K562 (cell line): Measurements from ENCODE around the gene HSF2BP. TPM values are rescaled to one million over a fixed set of nuclear protein-coding genes. Genes with fewer than 3 reads are reported as not detected.
A peak's percentile ranks its signal among the peaks of the same experiment; 100 is the strongest.

Experiments
- ATAC-seq: fragments of 200-7000 bp; cut with Tn5 transposase; 3 replicates; pipeline ENCODE4 v1.9.1; 2020; ENCODE audit warnings: moderate library complexity
- BruUV-seq: library from RNA; stranded (reverse); fragments of 400-500 nt; replicated peaks from 2 replicates; lab custom pipeline; 2021; lab: Mats Ljungman, UMichigan
- CTCF ChIA-PET: fragments of 300-600 bp; formaldehyde crosslinking; extraction: SDS; loops from one replicate; lab custom pipeline; 2021; ENCODE audit warnings: low intra/inter-chr PET ratio; lab: Yijun Ruan, JAX
- POLR2A ChIA-PET: fragments of 300-600, 350-650 bp; sonication (Branson Sonifier 250); formaldehyde crosslinking; extraction: SDS; loops from one replicate; lab custom pipeline; 2021; ENCODE audit warnings: antibody characterized with exemption, inconsistent platforms; lab: Yijun Ruan, JAX
- DNase-seq, 4 experiments: peaks; one replicate each; pipeline versions ENCODE4 v3.0.0 to v3.0.0-alpha.2; 2011 to 2018; ENCODE audit warnings: low spot score in 3 of 4, mixed read lengths in 3 of 4; ENCODE audit errors: extremely low read depth in 1 of 4
- FAIRE-seq: peaks from 2 replicates; lab custom pipeline; 2011; peaks lifted over from hg19 to GRCh38; lab: Jason Lieb, UNC
- H2AFZ ChIP-seq: 2 replicates; pipeline ENCODE4 v1.6.0; 2011; ENCODE audit warnings: low read depth, low read length, control low read depth, inconsistent platforms
- H3K27ac ChIP-seq: fragments of 200-600 bp; 3 replicates; pipeline ENCODE4 v1.8.0; 2011; ENCODE audit warnings: low read depth, mild to moderate bottlenecking, control low read depth, inconsistent platforms, low read length, moderate library complexity, mixed read lengths; ENCODE audit errors: extremely low read depth
- H3K27me3 ChIP-seq, 2 experiments: fragments of 300-600 bp in 1 of 2; 2 replicates in 1 of 2; 3 replicates in 1 of 2; pipeline versions ENCODE4 v1.6.0 to v1.8.0; 2011; ENCODE audit warnings: inconsistent platforms in 2 of 2, low read length in 2 of 2, mild to moderate bottlenecking in 1 of 2, mixed read lengths in 1 of 2, moderate library complexity in 1 of 2; ENCODE audit not compliant: control insufficient read depth in 2 of 2, insufficient read depth in 2 of 2
- H3K36me3 ChIP-seq: fragments of 300-600 bp; 3 replicates; pipeline ENCODE4 v1.8.0; 2011; ENCODE audit warnings: mild to moderate bottlenecking, low read length, inconsistent platforms; ENCODE audit not compliant: control insufficient read depth, insufficient read depth
- H3K4me1 ChIP-seq, 2 experiments: fragments of 200-600 bp in 1 of 2; replicated peaks in 1 of 2; 2 replicates in 1 of 2; 3 replicates in 1 of 2; pipeline versions ENCODE4 v1.5.1 to v1.8.0; 2011; ENCODE audit warnings: inconsistent platforms in 2 of 2, low read length in 2 of 2, mild to moderate bottlenecking in 1 of 2, mixed read lengths in 1 of 2, moderate library complexity in 1 of 2; ENCODE audit not compliant: control insufficient read depth in 2 of 2, insufficient read depth in 2 of 2
- H3K4me2 ChIP-seq: 2 replicates; pipeline ENCODE4 v1.6.1; 2011; ENCODE audit warnings: low read length, control low read depth, inconsistent platforms, mixed read lengths; ENCODE audit not compliant: insufficient read depth
- H3K4me3 ChIP-seq: fragments of 200-600 bp; sonication (generic), shearing (Covaris generic); 2 replicates; pipeline ENCODE4 v1.5.1; 2016; ENCODE audit warnings: control low read depth, inconsistent platforms
- H3K79me2 ChIP-seq: fragments of 200-600 bp; 3 replicates; pipeline ENCODE4 v1.8.0; 2011; ENCODE audit warnings: low read length, inconsistent platforms; ENCODE audit not compliant: control insufficient read depth, insufficient read depth
- H3K9ac ChIP-seq, 2 experiments: 2 replicates each; pipeline versions ENCODE4 v1.6.0 to v1.6.1; 2011; ENCODE audit warnings: low read depth in 2 of 2, low read length in 2 of 2, control low read depth in 1 of 2, inconsistent platforms in 1 of 2, mild to moderate bottlenecking in 1 of 2, mixed read lengths in 1 of 2; ENCODE audit not compliant: insufficient read depth in 1 of 2
- H3K9me1 ChIP-seq: one replicate; pipeline ENCODE4 v1.6.0; 2011; ENCODE audit warnings: inconsistent platforms, mild to moderate bottlenecking, low read length, moderate library complexity; ENCODE audit not compliant: control insufficient read depth, insufficient read depth
- H3K9me3 ChIP-seq: replicated peaks from 2 replicates; pipeline ENCODE4 v1.5.1; 2011; ENCODE audit warnings: low read depth, low read length, inconsistent platforms; ENCODE audit not compliant: control insufficient read depth, insufficient read depth
- H4K20me1 ChIP-seq: replicated peaks from 2 replicates; pipeline ENCODE4 v1.6.1; 2011; ENCODE audit warnings: low read length, inconsistent platforms, mixed read lengths; ENCODE audit not compliant: control insufficient read depth, insufficient read depth
- POLR2G ChIP-seq: fragments of 200-400 bp; formaldehyde crosslinking; IDR thresholded peaks from 2 replicates; pipeline ENCODE4 v1.6.1; 2017; ENCODE audit warnings: low read depth, mild to moderate bottlenecking, antibody characterized with exemption, low read length, moderate library complexity
- RCOR1 ChIP-seq, 2 experiments: IDR thresholded peaks; 2 replicates each; pipeline ENCODE4 v1.6.1; 2012; ENCODE audit warnings: low read depth in 2 of 2, low read length in 2 of 2, borderline replicate concordance in 1 of 2, improper control_type of control experiment in 1 of 2
- ZBTB33 ChIP-seq: sonication (generic); formaldehyde crosslinking; IDR thresholded peaks from 2 replicates; pipeline ENCODE4 v1.8.1; 2023; ENCODE audit warnings: mild to moderate bottlenecking, missing genetic modification reagents
- WGBS: fragments of 100-300 bp; shearing (Covaris generic); methylation state at CpG from one replicate; pipeline ENCODE4 v1.1.6; 2016; ENCODE audit warnings: low coverage, mixed read lengths; ENCODE audit not compliant: insufficient coverage; ENCODE audit errors: missing lambda C conversion rate; 5-methylcytosine and 5-hydroxymethylcytosine counted together
- in situ Hi-C: fragments of 300-500 bp; cut with MboI; formaldehyde crosslinking; loops from 4 replicates; pipeline ENCODE4 v1.15.0; 2018; ENCODE audit warnings: inconsistent platforms, mixed read lengths
- intact Hi-C: fragments of 100-400 bp; cut with micrococcal nuclease; formaldehyde crosslinking; loops from 2 replicates; pipeline ENCODE4 v1.14.2; 2022
- polyA plus RNA-seq, 8 experiments: library from polyadenylated mRNA; depleted of rRNA in 4 of 8; stranded (reverse) in 5 of 8; unstranded in 3 of 8; fragments of >200 nt; fragmentation: Nextera tagmentation in 2 of 8; fragmentation: Illumina TruSeq in 1 of 8; extraction: Ambion mirVana in 2 of 8; extraction: Trizol in 1 of 8; gene quantifications; 2 replicates each; pipeline versions ENCODE4 v1.2.1 to v1.2.3, GENCODE V29; 2011 to 2014; ENCODE audit warnings: inconsistent platforms in 1 of 8, missing spikeins in 1 of 8
- total RNA-seq, 7 experiments: library from RNA; depleted of rRNA in 6 of 7; stranded (reverse); fragments of >200 nt in 6 of 7; fragmentation: Illumina TruSeq in 2 of 7; extraction: Trizol in 2 of 7; gene quantifications; 2 replicates each; pipeline versions ENCODE4 v1.2.1 to v1.2.3, GENCODE V29; 2011 to 2021; ENCODE audit warnings: low replicate concordance in 1 of 7

The HSF2BP gene
- total and polyA plus RNA-seq, 9 of the 15 experiments (the other 6 are each of a cell fraction or from before 2014, with no cell fraction given), result 0.04 to 0.57 (median 0.20) TPM; not detected in 2

- in situ Hi-C loops, result no loop called here
- CTCF ChIA-PET, result no interaction called here
- Histone ChIP-seq H3K27ac (no peak overlapping the region), H3K4me2 (no peak overlapping the region), H3K9ac (no peak overlapping the region), H3K9me3 (no peaks in the 10 kb centered on the region), H3K36me3 (peaks cover 72% of the 10 kb centered on the region), H3K4me3 (no peak overlapping the region), H3K9me1 (no peaks in the 10 kb centered on the region), H4K20me1 (no peaks in the 10 kb centered on the region), H3K27me3 (no peaks in the 10 kb centered on the region)
- ATAC-seq (no peak), FAIRE-seq (no peak), DNase-seq (no peak)
- intact Hi-C loops, result no loop called here
- 89% methylated on average over 23 of the region's 27 CpGs for WGBS
- peak; percentile 51; the same call in 1 of the 2 replicates for TF ChIP-seq POLR2G
- 0 out of 2 replicates have a peak, but pooled peaks have one; percentile 19 for TF ChIP-seq ZBTB33 (CRISPR knock-in tag)
- no peak for TF ChIP-seq RCOR1 (IDR thresholded peaks at IDR 0.05; ENCODE audit: borderline replicate concordance in 1 of 2, low read depth in 2 of 2, low read length in 2 of 2)
- TF ChIP-seq, all 486 proteins: peak for 2
- no TSS peak for BruUV-seq
- Histone ChIP-seq H2AFZ (no peak overlapping the region), H3K4me1 (peaks cover 15 to 22% of the 10 kb centered on the region in 2 experiments; a peak in 4 of 5 replicates), H3K79me2 (no peaks in the 10 kb centered on the region)
- POLR2A ChIA-PET, result interaction anchor here (0.6 to 1.0 kb wide), 2 partner anchors 8 to 27 kb away, joined by 3 to 4 read pairs; no protein-coding TSS in a partner anchor
Measured at GRCh38 chr21:43694437-43695079, 35.3 kb upstream of the HSF2BP start.
